Naive thymus-derived CD8-positive, alpha-beta T cell (primary cell): ENCODE data around the gene AMMECR1L. TPM values are rescaled to one million over a fixed set of nuclear protein-coding genes. Genes with fewer than 3 reads are reported as not detected.
A peak's percentile ranks its signal among the peaks of the same experiment; 100 is the strongest.
"Not testable (repeated sequence)": the region's sequence is repeated elsewhere in the genome, so short reads cannot be mapped to it uniquely, and the experiment has no call there.

Experiments
- ATAC-seq, 2 donors: fragments of 150-1000 bp; cut with Tn5 transposase in 1 of 2; sonication (Bioruptor Pico), chemical (Tn5 transposase) in 1 of 2; 1 replicate in 1 of 2; 2 replicates in 1 of 2; pipeline ENCODE4 v1.10.0; 2021; ENCODE audit warnings: mild to moderate bottlenecking in 2 of 2, moderate library complexity in 2 of 2
- POLR2A ChIA-PET: fragments of 350-600 bp; sonication (Branson Sonifier 250); formaldehyde crosslinking; loops from one replicate; lab custom pipeline; 2021; ENCODE audit warnings: antibody characterized with exemption; lab: Charles Lee
- DNase-seq, 10 donors: peaks; one replicate each; pipeline versions ENCODE4 v3.0.0 to v3.0.0-alpha.2; 2020 to 2022
- H3K27ac Mint-ChIP-seq, 10 donors: one replicate each; pipeline ENCODE4 v1.8.0; 2020 to 2022; ENCODE audit warnings: mild to moderate bottlenecking in 10 of 10, mixed read lengths in 10 of 10, moderate library complexity in 4 of 10, inconsistent platforms in 1 of 10
- H3K27me3 Mint-ChIP-seq, 5 donors: one replicate each; pipeline ENCODE4 v1.8.0; 2021 to 2022; ENCODE audit warnings: mixed read lengths in 5 of 5
- H3K36me3 Mint-ChIP-seq, 3 donors: one replicate each; pipeline ENCODE4 v1.8.0; 2020 to 2022; ENCODE audit warnings: mixed read lengths in 3 of 3, mild to moderate bottlenecking in 2 of 3, inconsistent platforms in 1 of 3
- H3K4me1 Mint-ChIP-seq, 4 donors: one replicate each; pipeline ENCODE4 v1.8.0; 2021 to 2022; ENCODE audit warnings: mixed read lengths in 4 of 4
- H3K4me3 Mint-ChIP-seq, 10 donors: one replicate each; pipeline ENCODE4 v1.8.0; 2020 to 2022; ENCODE audit warnings: mild to moderate bottlenecking in 10 of 10, mixed read lengths in 10 of 10, moderate library complexity in 6 of 10, inconsistent platforms in 1 of 10
- H3K9me3 Mint-ChIP-seq, 9 donors: one replicate each; pipeline ENCODE4 v1.8.0; 2020 to 2022; ENCODE audit warnings: mixed read lengths in 9 of 9, mild to moderate bottlenecking in 3 of 9, inconsistent platforms in 1 of 9, moderate library complexity in 1 of 9
- polyA plus RNA-seq, 3 donors: library from polyadenylated mRNA; unstranded; fragments of 300-500 nt; fragmentation: Illumina TruSeq; gene quantifications; one replicate each; pipeline ENCODE4 v1.2.3, GENCODE V29; 2021
- total RNA-seq, 8 experiments: library from RNA in 2 of 8; stranded (reverse) in 2 of 8; gene quantifications; one replicate each; pipeline ENCODE4 v1.2.3 and lab custom pipeline; 2021 to 2026

The AMMECR1L gene
- total and polyA plus RNA-seq, 5 experiments from 2014 or later: 2.6 to 14.0 (median 7.0) TPM

- DNase-seq (no peak), ATAC-seq (no peak)
- POLR2A ChIA-PET: no interaction called here
- H3K27ac Mint-ChIP-seq: no peak overlapping the region
- peaks cover 0 to 8% (median 3%) of the 10 kb centered on the region in 5 donors for H3K27me3 Mint-ChIP-seq
- H3K4me3 Mint-ChIP-seq: no peak overlapping the region
- H3K36me3 Mint-ChIP-seq: peaks cover 0 to 18% (median 0%) of the 10 kb centered on the region in 3 donors
- H3K4me1 Mint-ChIP-seq: no peaks in the 10 kb centered on the region
- H3K9me3 Mint-ChIP-seq: peaks cover 0 to 28% (median 7%) of the 10 kb centered on the region in 9 donors
These were observed 65.6 kb downstream of the AMMECR1L start for GRCh38 chr2:127820080-127820668.

- Mint-ChIP-seq H3K36me3 (peaks cover 0 to 18% (median 0%) of the 10 kb centered on the region in 3 donors), H3K9me3 (peaks cover 0 to 28% (median 7%) of the 10 kb centered on the region in 9 donors), H3K4me3 (no peak overlapping the region), H3K27ac (no peak overlapping the region), H3K4me1 (no peaks in the 10 kb centered on the region), H3K27me3 (peaks cover 0 to 8% (median 3%) of the 10 kb centered on the region in 5 donors)
- POLR2A ChIA-PET: no interaction called here
- ATAC-seq (no peak), DNase-seq (no peak)
These were observed 66.8 kb downstream of the AMMECR1L start for GRCh38 chr2:127818794-127819425.

- Mint-ChIP-seq H3K4me1 (no peaks in the 10 kb centered on the region), H3K36me3 (peaks cover 0 to 18% (median 0%) of the 10 kb centered on the region in 3 donors), H3K4me3 (no peak overlapping the region), H3K27ac (no peak overlapping the region), H3K9me3 (peaks cover 0 to 28% (median 7%) of the 10 kb centered on the region in 9 donors), H3K27me3 (peaks cover 0 to 8% (median 3%) of the 10 kb centered on the region in 5 donors)
- DNase-seq: no peak
- POLR2A ChIA-PET: no interaction called here
- ATAC-seq: no peak
These were observed 67.5 kb downstream of the AMMECR1L start for GRCh38 chr2:127818241-127818640.

GRCh38 chr2:127814677-127815076 is 71.1 kb downstream of the AMMECR1L start:
- DNase-seq (no peak), ATAC-seq (no peak)
- peaks cover 0 to 8% (median 3%) of the 10 kb centered on the region in 5 donors for H3K27me3 Mint-ChIP-seq
- peaks cover 0 to 11% (median 3%) of the 10 kb centered on the region in 9 donors for H3K9me3 Mint-ChIP-seq
- H3K4me3 Mint-ChIP-seq: no peak overlapping the region
- H3K4me1 Mint-ChIP-seq: peaks cover 16 to 26% (median 22%) of the 10 kb centered on the region in 4 donors
- peaks cover 2 to 11% (median 9%) of the 10 kb centered on the region in 3 donors for H3K36me3 Mint-ChIP-seq
- POLR2A ChIA-PET: no interaction called here
- no peak overlapping the region for H3K27ac Mint-ChIP-seq

- not testable (repeated sequence) for DNase-seq, ATAC-seq, H3K9me3 Mint-ChIP-seq, H3K36me3 Mint-ChIP-seq, H3K27me3 Mint-ChIP-seq
- POLR2A ChIA-PET: interaction anchor here (1.0 kb wide), 1 partner anchor 20 kb away, joined by 3 read pairs; no protein-coding TSS in a partner anchor
- Mint-ChIP-seq H3K4me1 (peaks cover 22 to 44% (median 39%) of the 10 kb centered on the region in 4 donors), H3K27ac (peak overlapping the region in 8 of 10 donors; percentile 12 to 100 (median 86)), H3K4me3 (peak overlapping the region in 9 of 10 donors; percentile 51 to 100 (median 97))
These were observed 73.3 kb downstream of the AMMECR1L start for GRCh38 chr2:127812441-127812840.

Other genes starting within 250 kb of the AMMECR1L start
- gene GPR17, start 239.8 kb downstream of the AMMECR1L start, total RNA-seq: not detected
- gene GPR17, start 239.8 kb downstream of the AMMECR1L start, polyA plus RNA-seq: not detected
- gene LIMS2, start 210.4 kb downstream of the AMMECR1L start, total RNA-seq: 10 to 100 TPM; 10.1 to 11.8 TPM
- gene LIMS2, start 210.4 kb downstream of the AMMECR1L start, polyA plus RNA-seq: 10 to 100 TPM in 1 of 3 donors, 1 to 10 TPM in 2; 3.4 to 12.5 (median 5.8) TPM
- 10 to 100 TPM; 16.5 to 16.9 TPM for gene SFT2D3, start 184.5 kb downstream of the AMMECR1L start, total RNA-seq
- gene SFT2D3, start 184.5 kb downstream of the AMMECR1L start, polyA plus RNA-seq: 1 to 10 TPM; 1.7 to 4.4 (median 2.4) TPM
- 10 to 100 TPM; 90.2 to 92.5 TPM for gene WDR33, start 74.8 kb downstream of the AMMECR1L start, total RNA-seq
- gene WDR33, start 74.8 kb downstream of the AMMECR1L start, polyA plus RNA-seq: 10 to 100 TPM; 26.4 to 48.1 (median 31.3) TPM
- gene POLR2D, start 27.8 kb downstream of the AMMECR1L start, total RNA-seq: 10 to 100 TPM; 28.1 to 29.6 TPM
- gene POLR2D, start 27.8 kb downstream of the AMMECR1L start, polyA plus RNA-seq: 10 to 100 TPM; 27.0 to 42.3 (median 34.4) TPM
- gene SAP130, start 142.1 kb upstream of the AMMECR1L start, total RNA-seq: 10 to 100 TPM; 27.4 to 31.2 TPM
- 10 to 100 TPM in 1 of 3 donors, 1 to 10 TPM in 2; 5.4 to 12.1 (median 5.9) TPM for gene SAP130, start 142.1 kb upstream of the AMMECR1L start, polyA plus RNA-seq
- 10 to 100 TPM; 44.4 to 52.0 TPM for gene UGGT1, start 205.2 kb upstream of the AMMECR1L start, total RNA-seq
- gene UGGT1, start 205.2 kb upstream of the AMMECR1L start, polyA plus RNA-seq: 10 to 100 TPM in 2 of 3 donors, 1 to 10 TPM in 1; 9.6 to 14.9 (median 10.0) TPM